Esophagus squamous epithelium (tissue), 5 donors: ENCODE data around the gene DCPS. TPM values are rescaled to one million over a fixed set of nuclear protein-coding genes. Genes with fewer than 3 reads are reported as not detected.
"Not testable (repeated sequence)": the region's sequence is repeated elsewhere in the genome, so short reads cannot be mapped to it uniquely, and the experiment has no call there.

Source experiments
- DNase-seq: peaks from one replicate; lab custom pipeline; 2025; lab: John Stamatoyannopoulos, UW
- H3K27ac ChIP-seq, 4 donors: fragments of 200-600 bp; sonication (generic); one replicate each; pipeline ENCODE4 v1.5.1; 2016 to 2019; ENCODE audit warnings: mild to moderate bottlenecking in 1 of 4
- H3K27me3 ChIP-seq, 4 donors: fragments of 200-600 bp; sonication (generic); 1 replicate in 3 of 4; 2 replicates in 1 of 4; pipeline versions ENCODE4 v1.5.1 to v1.6.0; 2017 to 2021; ENCODE audit warnings: antibody characterized with exemption in 1 of 4
- H3K36me3 ChIP-seq, 3 donors: fragments of 200-600 bp; sonication (generic); one replicate each; pipeline ENCODE4 v1.5.1; 2016 to 2019
- H3K4me1 ChIP-seq, 3 donors: fragments of 200-600 bp; sonication (generic); one replicate each; pipeline ENCODE4 v1.5.1; 2017 to 2019
- H3K4me3 ChIP-seq, 4 donors: fragments of 200-600 bp; sonication (generic); 1 replicate in 3 of 4; 2 replicates in 1 of 4; pipeline ENCODE4 v1.5.1; 2016 to 2019; ENCODE audit warnings: mild to moderate bottlenecking in 2 of 4, moderate library complexity in 1 of 4
- H3K9me3 ChIP-seq, 3 donors: fragments of 200-600 bp; sonication (generic); one replicate each; pipeline ENCODE4 v1.5.1; 2016 to 2019
- CTCF ChIP-seq, 6 experiments: fragments of 450-650 bp in 4 of 6; fragments of 200-600 bp in 2 of 6; sonication (generic) in 2 of 6; IDR thresholded peaks; one replicate each; pipeline ENCODE4 v1.5.1; 2016 to 2019; ENCODE audit warnings: antibody characterized with exemption in 6 of 6, mild to moderate bottlenecking in 4 of 6, moderate library complexity in 4 of 6
- POLR2A ChIP-seq, 4 donors: fragments of 450-650 bp; IDR thresholded peaks; one replicate each; pipeline ENCODE4 v1.6.1; 2017; ENCODE audit warnings: antibody characterized with exemption in 4 of 4, mild to moderate bottlenecking in 4 of 4, moderate library complexity in 3 of 4
- WGBS, 2 donors: methylation state at CpG; one replicate each; pipeline ENCODE4 v1.1.5; 2018; 5-methylcytosine and 5-hydroxymethylcytosine counted together
- intact Hi-C: fragments of 100-400 bp; cut with DNase I; formaldehyde crosslinking; loops from one replicate; pipeline ENCODE4 v1.15.0; 2022
- total RNA-seq, 4 donors: library from RNA; depleted of rRNA; stranded (reverse); fragments of >200 nt; gene quantifications; one replicate each; pipeline ENCODE4 v1.1.0, GENCODE V29; 2016
- donor health status: DM: yes; HTN: yes; CAD: no.

Gene DCPS
- total RNA-seq, 4 donors from 2014 or later: 12.0 to 25.7 (median 14.9) TPM

- no peak for DNase-seq
- Histone ChIP-seq H3K4me1 (peaks cover 12 to 40% (median 16%) of the 10 kb centered on the region in 3 donors), H3K27me3 (no peaks in the 10 kb centered on the region), H3K9me3 (no peaks in the 10 kb centered on the region), H3K4me3 (no peak overlapping the region), H3K36me3 (no peaks in the 10 kb centered on the region), H3K27ac (no peak overlapping the region)
- intact Hi-C loops: no loop called here
- 88 to 100% methylated on average over 1 to 4 of the region's 4 CpGs for WGBS, 2 donors
- TF ChIP-seq POLR2A (IDR thresholded peaks at IDR 0.05) (no peak), CTCF (IDR thresholded peaks at IDR 0.05) (no peak)
Measured at GRCh38 chr11:126380909-126381308, 77.0 kb downstream of the DCPS start.

- H3K27ac ChIP-seq, H3K4me3 ChIP-seq, H3K36me3 ChIP-seq, intact Hi-C loops, H3K27me3 ChIP-seq, H3K9me3 ChIP-seq, DNase-seq: not testable (repeated sequence)
- 91% methylated on average over 4 of the region's 10 CpGs; no CpG with 5 or more reads in 1 of the 2 donors for WGBS, 2 donors
- peaks cover 23 to 43% (median 27%) of the 10 kb centered on the region in 3 donors for H3K4me1 ChIP-seq
Measured at GRCh38 chr11:126381960-126382359, 78.1 kb downstream of the DCPS start.

- peak overlapping the region; percentile 14 to 62 (median 28) for H3K27ac ChIP-seq
- not testable (repeated sequence) for DNase-seq
Measured at GRCh38 chr11:126382641-126383040, 78.8 kb downstream of the DCPS start.

GRCh38 chr11:126383339-126384335, 79.8 kb downstream of the DCPS start:
- Histone ChIP-seq H3K27ac (peak overlapping the region in 3 of 4 donors; percentile 23 to 62 (median 31)), H3K27me3 (no peaks in the 10 kb centered on the region)

More at GRCh38 chr11:126382641-126383040, 78.8 kb downstream of the DCPS start:
- H3K36me3 ChIP-seq, H3K4me3 ChIP-seq, H3K9me3 ChIP-seq, H3K27me3 ChIP-seq, intact Hi-C loops: not testable (repeated sequence)
- WGBS, 2 donors: no CpG with 5 or more reads among the region's 4 CpGs
- H3K4me1 ChIP-seq: peaks cover 27 to 50% (median 29%) of the 10 kb centered on the region in 3 donors

GRCh38 chr11:126384449-126385070, 80.7 kb downstream of the DCPS start:
- Histone ChIP-seq H3K9me3 (no peaks in the 10 kb centered on the region), H3K36me3 (no peaks in the 10 kb centered on the region), H3K27ac (peak overlapping the region in 3 of 4 donors; percentile 1 to 62 (median 23)), H3K4me1 (peaks cover 27 to 57% (median 35%) of the 10 kb centered on the region in 3 donors), H3K27me3 (no peaks in the 10 kb centered on the region), H3K4me3 (no peak overlapping the region)
- TF ChIP-seq CTCF (IDR thresholded peaks at IDR 0.05): no peak
- TF ChIP-seq POLR2A (IDR thresholded peaks at IDR 0.05): no peak
- intact Hi-C loops: no loop called here
- 91% methylated on average over 4 of the region's 9 CpGs; no CpG with 5 or more reads in 1 of the 2 donors for WGBS, 2 donors
- no peak for DNase-seq

More at GRCh38 chr11:126383339-126384335, 79.8 kb downstream of the DCPS start:
- H3K9me3 ChIP-seq: no peaks in the 10 kb centered on the region
- H3K36me3 ChIP-seq: no peaks in the 10 kb centered on the region
- DNase-seq: no peak
- TF ChIP-seq POLR2A (IDR thresholded peaks at IDR 0.05): no peak
- TF ChIP-seq CTCF (IDR thresholded peaks at IDR 0.05): no peak
- H3K4me3 ChIP-seq: no peak overlapping the region
- WGBS, 2 donors: 75 to 96% methylated on average over 8 to 9 of the region's 20 CpGs
- intact Hi-C loops: no loop called here
- peaks cover 27 to 57% (median 35%) of the 10 kb centered on the region in 3 donors for H3K4me1 ChIP-seq
